Erythroblast (primary cell): ENCODE measurements around the gene CDT1.

Experiments
- DNase-seq, 2 experiments: peaks; one replicate each; lab custom pipeline; 2025; lab: John Stamatoyannopoulos, UW
- GATA1 ChIP-seq: IDR thresholded peaks from 2 replicates; pipeline ENCODE4 v1.6.1; 2011; ENCODE audit warnings: low read depth, mild to moderate bottlenecking, control low read depth, low read length, moderate library complexity
- POLR2A ChIP-seq: IDR thresholded peaks from 2 replicates; pipeline ENCODE4 v1.6.1; 2011; ENCODE audit warnings: mild to moderate bottlenecking, low read length

The CDT1 gene

GRCh38 chr16:88798772-88799455 is 4.7 kb upstream of the CDT1 start:
- DNase-seq, result peak; percentile 41 to 73
- TF ChIP-seq POLR2A (no peak), GATA1 (no peak)

- TF ChIP-seq POLR2A (peak; percentile 69), GATA1 (no peak)
- DNase-seq, result peak; percentile 90 to 97
These were observed 3.9 kb upstream of the CDT1 start for GRCh38 chr16:88799569-88800276.

- TF ChIP-seq POLR2A, result peak; percentile 7
- TF ChIP-seq GATA1, result no peak
- peak in 1 of 2 experiments; percentile 55 for DNase-seq
These were observed 3.4 kb upstream of the CDT1 start for GRCh38 chr16:88800277-88800592.

GRCh38 chr16:88804173-88804551 is 573 bp downstream of the CDT1 start:
- DNase-seq, result no peak
- TF ChIP-seq POLR2A, result no peak
- TF ChIP-seq GATA1, result no peak

- TF ChIP-seq GATA1 (no peak), POLR2A (no peak)
- DNase-seq, result peak; percentile 64 to 65
These were observed 1.2 kb downstream of the CDT1 start for GRCh38 chr16:88804552-88805339.

- DNase-seq, result no peak
- no peak for TF ChIP-seq GATA1
- no peak for TF ChIP-seq POLR2A
These were observed 1.7 kb downstream of the CDT1 start for GRCh38 chr16:88805340-88805715.

- TF ChIP-seq GATA1 (no peak), POLR2A (no peak)
These were observed 2.4 kb downstream of the CDT1 start for GRCh38 chr16:88805887-88806393.

GRCh38 chr16:88806491-88807111 is 3.0 kb downstream of the CDT1 start:
- peak; percentile 54 to 80 for DNase-seq
- TF ChIP-seq GATA1 (no peak), POLR2A (peak; percentile 6)

More at GRCh38 chr16:88805887-88806393, 2.4 kb downstream of the CDT1 start:
- no peak for DNase-seq

- TF ChIP-seq GATA1, result no peak
- DNase-seq, result no peak
These were observed 3.6 kb downstream of the CDT1 start for GRCh38 chr16:88807142-88807625.

- no peak for DNase-seq
- no peak for TF ChIP-seq GATA1
- TF ChIP-seq POLR2A, result peak; percentile 11
These were observed 4.3 kb downstream of the CDT1 start for GRCh38 chr16:88807626-88808453.

GRCh38 chr16:88809068-88809675 is 5.6 kb downstream of the CDT1 start:
- DNase-seq, result no peak
- TF ChIP-seq GATA1, result no peak
- no peak for TF ChIP-seq POLR2A

- peak in 1 of 2 experiments; percentile 43 for DNase-seq
- TF ChIP-seq POLR2A, result peak; percentile 46
- TF ChIP-seq GATA1, result no peak
These were observed 6.1 kb downstream of the CDT1 start for GRCh38 chr16:88809676-88810165.
